Fibroblast of skin of left quadriceps (primary cell): ENCODE measurements around the gene UNC80.

Experiments
- DNase-seq, 2 experiments: peaks; one replicate each; pipeline ENCODE4 v3.0.0-alpha.2; 2013; ENCODE audit warnings: low read depth in 2 of 2

UNC80 gene

DNA sequence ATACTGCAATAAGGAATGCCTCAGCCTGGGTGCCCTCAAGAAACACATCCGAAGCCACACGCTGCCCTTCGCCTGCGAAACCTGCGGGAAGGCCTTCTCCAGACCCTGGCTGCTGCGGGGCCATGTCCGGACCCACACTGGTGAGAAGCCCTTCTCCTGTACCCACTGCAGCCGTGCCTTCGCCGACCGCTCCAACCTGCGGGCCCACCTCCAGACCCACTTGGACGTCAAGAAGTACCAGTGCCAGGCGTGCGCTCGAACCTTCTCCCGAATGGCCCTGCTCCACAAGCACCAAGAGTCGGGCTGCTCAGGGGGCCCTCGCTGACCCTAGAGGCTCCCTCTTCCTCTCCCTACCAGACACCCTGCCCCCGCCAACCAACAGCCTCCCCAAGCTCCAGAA lies 37.6 kb downstream of the UNC80 start:
- DNase-seq: no peak

DNA sequence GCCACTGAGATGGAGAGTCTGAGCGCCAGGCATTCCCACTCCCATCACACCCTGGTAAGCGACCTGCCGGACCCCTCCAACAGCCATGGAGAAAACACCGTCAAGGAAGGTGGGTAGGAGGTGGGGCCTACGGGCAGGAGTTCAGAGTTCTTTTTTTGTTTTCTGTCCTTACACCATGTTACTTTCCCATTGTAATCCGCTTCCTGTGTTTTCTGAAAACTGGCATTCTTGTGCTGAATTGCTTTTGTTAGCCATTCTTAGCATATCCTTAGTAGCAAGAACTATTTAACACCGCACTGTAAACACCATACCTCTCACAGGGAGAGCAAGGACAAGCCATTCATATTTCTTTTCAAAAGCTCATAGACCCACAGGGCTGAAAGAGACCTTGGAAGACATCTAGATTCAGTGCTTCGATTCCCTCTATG lies 46.2 kb downstream of the UNC80 start:
- DNase-seq: no peak

DNA sequence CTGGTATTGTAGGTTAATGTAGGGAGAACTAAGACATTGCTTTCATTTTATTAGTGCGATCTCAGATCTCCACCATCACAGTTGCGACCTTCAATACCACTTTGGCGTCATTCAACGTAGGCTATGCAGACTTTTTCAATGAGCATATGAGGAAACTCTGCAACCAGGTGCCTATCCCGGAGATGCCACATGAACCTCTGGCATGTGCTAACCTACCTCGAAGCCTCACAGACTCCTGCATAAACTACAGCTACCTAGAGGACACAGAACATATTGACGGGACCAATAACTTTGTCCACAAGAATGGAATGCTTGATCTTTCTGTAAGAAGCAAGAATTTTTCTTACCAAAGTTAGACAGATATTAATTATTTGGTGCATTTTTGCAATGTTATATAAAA lies 47.3 kb downstream of the UNC80 start:
- DNase-seq: no peak

DNA sequence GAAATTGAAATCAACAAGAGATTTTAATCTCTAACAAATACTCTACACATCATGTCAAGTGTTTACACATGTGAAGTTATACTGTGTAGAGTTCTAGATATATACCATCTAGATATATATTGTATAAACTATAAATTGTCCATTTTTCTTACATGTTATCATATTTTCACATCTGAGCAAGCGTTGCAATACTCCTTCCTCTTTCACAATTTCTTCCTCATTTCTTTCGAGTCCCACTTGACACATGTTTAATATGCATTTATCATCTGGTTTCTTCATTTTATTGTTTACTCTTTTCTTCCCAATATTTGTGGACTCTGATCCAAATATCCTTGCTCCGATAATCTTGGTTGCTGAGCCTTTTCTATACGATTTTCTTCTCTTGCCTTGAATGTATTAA lies 50.2 kb downstream of the UNC80 start:
- no peak for DNase-seq

DNA sequence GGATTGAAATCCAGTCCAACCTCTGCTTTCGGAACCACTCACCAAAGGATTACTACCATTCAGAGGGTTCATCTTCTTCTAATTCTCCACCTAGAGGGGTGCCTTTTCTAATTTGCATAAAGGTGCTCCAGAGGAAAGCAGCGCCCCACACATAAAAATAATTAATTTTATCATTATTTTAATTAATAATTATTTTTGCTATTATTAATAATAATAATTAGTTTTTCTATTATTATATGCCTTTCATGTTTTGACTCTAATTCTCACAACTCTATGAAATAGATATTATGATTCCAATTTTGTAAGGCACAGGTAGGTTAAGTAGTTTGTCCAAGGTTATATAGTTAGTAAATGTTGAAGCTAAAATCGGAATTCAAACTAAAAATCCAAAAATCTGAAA lies 51.9 kb downstream of the UNC80 start:
- no peak for DNase-seq

DNA sequence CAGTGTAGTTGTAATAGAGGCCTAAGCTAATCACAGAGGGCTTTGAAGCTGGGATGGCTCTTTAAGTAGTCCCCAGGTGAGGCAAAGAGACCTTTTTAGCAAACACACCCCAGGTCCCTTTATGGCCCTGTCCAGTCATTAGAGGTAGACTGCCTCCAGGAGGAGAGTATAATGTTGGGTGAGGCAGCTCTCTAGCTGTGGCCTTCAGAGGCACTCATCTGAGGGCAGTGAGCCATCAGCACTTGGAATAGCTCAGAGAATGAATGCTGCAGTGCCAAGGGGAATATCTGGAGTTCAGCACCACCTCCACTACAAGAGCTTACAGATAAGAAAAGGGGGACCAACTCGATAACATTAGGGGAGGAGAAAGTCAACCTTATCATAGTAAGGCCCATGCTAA lies 52.8 kb downstream of the UNC80 start:
- DNase-seq: no peak

DNA sequence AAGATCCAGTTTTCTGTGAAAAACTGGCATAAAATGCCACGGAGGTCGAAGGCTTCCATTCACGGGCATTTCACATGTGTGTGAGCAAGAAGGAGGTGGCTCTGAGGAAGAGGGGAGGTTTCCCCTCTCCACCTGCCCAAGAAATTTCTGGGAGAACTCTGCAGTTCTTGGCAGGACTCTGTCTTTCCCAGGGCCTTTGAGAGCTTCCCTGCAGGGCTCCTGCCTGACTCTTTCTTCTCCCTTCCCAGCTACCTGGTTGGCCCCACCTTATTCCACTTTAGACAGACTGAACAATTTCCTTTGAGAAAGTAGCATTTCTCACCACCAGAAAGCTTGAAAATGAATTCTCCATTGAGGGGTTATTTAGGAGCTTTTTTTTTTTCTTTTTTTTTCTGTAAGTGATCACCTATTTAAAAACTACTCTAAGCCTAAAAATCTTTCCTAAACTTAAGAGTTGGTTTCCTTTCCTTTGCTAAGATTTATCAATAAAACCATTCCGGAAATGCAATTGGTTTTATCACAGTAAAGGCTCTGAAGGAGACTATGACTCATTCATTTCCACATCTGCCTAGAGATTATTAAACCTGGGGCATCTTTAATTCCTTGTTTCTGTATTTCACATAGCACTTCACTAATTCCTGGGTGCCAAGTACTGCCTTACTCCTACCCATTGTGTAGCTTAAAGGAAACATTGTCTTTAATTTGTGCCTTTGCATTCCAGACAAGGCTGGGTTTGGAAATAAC lies 59.3 kb downstream of the UNC80 start:
- no peak for DNase-seq

DNA sequence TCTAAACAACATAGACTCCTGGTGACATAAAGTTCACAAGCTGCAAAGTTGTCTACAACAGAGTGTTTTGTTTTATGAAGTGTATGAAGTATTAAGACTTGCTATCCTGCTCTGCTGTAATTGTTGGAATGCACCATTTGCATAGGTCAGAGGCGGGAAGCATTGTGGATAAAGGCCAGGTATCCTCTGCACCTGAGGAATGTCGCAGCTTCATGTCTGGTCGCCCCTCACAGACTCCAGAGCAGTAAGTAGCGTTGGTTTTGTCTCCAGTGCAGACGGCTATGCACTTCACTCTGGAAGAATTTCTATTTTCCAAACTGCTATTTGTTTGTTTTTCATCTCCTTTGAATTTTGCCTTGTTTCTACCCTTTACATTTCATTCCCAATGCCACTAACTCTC lies 63.1 kb downstream of the UNC80 start:
- no peak for DNase-seq

DNA sequence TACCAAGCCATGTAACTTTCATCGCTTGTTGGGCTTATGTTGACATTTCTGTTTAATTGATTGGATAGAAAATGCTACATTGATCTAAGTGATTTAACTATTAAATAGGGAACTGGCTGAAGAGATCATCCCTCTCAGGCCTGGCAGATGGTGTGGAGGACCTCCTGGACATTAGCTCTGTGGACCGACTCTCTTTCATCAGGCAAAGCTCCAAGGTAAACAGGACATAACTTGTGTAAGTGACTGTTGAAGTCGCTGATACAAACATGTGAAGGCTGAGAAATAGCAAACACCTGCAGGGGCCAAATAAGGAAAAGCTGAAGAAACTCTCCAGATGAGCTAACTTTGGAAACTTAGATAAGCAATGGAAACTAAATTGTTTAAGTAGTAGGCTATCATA lies 68.8 kb downstream of the UNC80 start:
- DNase-seq: no peak

DNA sequence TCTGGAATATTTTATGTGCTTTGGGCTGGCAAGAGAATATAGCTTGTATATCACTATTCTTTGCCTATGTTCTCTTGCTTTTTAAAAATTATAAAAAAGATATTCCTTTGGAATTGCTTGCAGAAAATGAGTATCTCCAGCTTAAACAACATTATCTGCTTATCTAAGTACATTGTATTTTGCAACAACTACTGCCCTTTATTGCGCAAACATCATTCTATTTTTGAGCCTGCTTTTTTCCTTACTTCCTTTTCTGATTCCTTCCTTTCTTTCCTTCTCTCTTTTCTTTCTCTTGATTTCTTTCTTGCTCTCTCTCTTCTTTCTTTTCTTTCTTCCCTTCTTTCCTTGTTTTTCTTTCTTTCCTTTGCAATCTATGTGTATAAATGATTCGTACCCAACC lies 74.0 kb downstream of the UNC80 start:
- DNase-seq: no peak

DNA sequence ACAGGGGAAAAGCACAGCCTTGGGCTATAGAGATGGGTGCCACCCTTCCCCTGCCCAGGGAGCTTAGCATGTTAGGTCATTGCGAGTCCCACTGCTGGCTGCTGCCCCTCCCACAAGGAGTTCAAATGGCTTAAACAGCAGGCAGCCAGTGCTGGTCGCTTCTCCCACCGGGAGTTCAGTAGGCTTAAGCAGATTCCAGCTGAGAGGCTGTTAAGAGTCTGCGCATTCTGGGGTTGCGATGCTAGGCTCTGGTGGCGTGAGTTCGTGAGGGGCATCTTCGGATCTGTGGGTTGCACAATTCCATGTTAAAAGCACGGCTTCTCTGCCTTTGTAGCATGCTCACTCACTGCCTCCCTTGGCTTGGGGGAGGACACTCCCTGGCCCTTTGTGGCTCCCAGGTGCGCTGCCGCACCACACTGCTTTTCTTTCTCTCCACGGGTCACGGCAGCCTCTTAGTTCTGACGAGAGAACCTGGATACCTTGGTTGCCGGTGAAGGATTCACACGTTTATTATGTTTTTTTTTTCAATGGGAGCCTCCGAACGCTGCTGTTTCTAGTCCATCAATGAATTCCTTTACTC lies 93.2 kb downstream of the UNC80 start:
- DNase-seq: no peak

DNA sequence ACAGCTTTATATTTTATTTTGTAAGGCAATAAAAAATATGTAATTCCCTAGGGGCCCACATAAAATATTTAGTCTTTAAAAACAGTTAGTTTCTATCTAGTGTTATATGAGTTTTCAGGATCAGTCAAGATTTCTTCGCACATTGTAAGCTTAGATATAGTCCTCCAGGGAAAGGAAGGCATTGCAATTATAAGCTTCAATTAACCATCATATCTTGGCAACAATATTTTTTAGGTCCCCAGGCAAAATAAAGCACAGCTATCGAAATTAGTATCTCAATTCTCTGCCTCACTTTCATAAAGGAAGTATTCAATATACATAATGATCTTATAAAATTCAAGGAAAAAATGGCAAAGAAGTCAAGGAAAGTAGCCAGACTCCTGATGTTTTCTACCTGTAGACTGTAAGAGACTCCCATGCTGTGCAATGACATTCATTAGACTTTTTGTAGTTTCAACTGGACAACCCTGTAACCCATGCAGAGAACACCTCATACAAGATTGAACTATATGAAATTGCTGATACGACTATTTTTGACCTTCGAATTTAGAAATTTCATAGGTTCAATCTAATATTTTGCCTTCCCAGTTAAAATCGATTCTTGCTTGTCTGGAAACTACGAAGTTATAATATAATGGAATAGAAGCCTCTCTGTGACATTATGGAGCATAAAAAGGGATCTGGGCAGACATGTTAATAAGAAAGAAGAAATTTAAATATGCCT lies 96.8 kb downstream of the UNC80 start:
- no peak for DNase-seq

DNA sequence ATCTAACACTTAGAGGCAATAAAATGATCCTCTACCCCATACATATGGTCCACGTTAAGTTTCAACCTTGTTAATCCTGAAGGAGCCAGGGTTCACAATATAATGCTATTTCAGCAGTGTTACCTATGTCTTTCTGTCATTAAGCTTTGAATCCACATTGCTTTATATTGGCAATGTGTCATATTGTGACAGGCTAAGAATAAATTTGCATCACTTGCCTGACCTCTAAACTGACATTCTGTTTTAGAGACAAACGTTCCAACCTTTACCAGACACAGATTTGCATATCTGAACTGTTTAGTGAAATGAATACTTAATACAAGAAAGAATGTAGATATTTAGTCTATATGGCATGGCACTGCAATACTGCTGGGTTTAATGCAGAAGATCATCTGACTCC lies 98.4 kb downstream of the UNC80 start:
- DNase-seq: no peak

DNA sequence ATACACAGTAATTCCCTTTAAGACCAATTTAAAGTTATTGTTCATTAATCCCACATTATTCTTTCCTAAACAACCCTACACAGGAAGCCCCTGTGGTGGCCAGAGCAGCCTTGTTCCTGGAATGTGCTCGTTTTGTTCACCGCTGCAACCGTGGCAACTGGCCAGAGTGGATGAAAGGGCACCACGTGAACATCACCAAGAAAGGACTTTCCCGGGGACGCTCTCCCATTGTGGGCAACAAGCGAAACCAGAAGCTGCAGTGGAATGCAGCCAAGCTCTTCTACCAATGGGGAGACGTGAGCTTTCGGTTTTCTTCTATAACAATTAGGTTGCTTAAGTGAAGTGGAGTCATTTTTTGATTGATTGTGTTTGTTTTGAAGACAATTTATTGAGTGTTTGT lies 101.0 kb downstream of the UNC80 start:
- DNase-seq: no peak

DNA sequence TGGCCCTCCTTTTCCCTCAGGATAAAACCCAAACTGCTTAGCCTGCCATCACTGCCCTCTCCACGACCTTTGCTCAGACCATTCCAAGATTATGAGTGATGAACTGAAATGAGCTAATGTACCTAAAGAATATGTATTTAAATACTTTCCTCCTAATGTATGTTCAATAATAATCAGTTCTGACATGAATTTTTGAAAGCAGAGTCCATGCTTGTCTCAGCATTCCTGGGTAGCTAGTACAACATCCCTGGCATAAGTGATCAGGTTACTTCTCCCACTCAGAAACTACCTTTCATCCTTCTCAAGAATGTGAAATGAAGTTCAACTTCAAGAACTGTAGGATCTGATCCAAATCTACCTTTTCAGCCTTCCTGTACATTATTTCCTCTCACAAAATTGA lies 103.6 kb downstream of the UNC80 start:
- no peak for DNase-seq

DNA sequence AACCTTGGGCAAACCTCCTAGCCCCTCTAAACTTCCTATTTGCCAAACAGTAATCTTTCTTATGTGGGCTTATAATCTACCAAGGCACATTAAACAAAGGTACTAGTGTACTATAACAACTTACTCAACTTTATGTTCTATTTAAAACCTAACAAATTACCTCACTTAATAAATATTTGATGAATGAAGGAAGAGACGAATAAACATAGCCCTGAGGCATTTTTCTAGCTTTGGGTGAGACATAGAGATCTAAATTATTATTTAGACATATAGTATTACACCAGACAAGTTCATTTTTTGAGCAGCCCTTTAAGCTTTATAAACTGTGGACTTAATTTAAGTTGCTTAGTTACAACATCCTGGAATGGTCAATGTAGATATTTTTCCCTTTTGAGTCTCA lies 104.6 kb downstream of the UNC80 start:
- DNase-seq: no peak

DNA sequence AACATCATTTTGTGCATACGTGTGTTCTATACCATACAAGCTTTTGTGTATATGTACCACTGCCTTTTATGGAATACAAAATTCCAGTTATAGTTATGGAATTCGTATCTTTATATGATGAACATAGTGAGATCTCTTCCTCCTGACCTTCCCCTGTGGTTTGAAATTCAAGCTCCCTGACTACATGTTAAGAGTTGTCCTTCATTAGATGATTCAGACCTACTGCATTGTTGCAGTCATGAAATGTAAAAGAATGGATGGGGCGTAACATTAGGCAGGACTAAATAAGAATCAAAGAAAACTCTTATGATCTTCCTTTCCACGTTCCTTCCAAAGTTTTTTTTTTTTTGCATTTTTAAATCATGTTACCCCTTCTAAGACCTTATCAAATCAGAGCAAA lies 107.1 kb downstream of the UNC80 start:
- DNase-seq: no peak

DNA sequence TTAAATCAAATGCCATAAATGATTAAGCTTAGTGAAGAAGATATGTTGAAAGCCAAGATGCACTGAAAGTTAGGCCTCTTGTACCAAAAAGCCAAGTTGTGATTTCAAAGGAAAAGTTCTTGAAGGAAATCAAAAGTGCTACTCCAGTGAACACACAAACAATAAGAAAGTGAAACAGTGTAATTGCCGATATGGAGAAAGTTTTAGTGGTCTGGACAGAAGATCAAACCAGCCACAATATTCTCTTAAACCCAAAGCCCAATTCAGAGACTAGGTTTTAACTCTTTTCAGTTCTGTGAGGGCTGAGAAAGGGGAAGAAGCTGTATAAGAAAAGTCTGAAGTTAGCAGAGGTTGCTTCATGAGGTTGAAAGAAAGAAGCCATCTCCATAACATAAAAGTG lies 129.0 kb downstream of the UNC80 start:
- DNase-seq: no peak

DNA sequence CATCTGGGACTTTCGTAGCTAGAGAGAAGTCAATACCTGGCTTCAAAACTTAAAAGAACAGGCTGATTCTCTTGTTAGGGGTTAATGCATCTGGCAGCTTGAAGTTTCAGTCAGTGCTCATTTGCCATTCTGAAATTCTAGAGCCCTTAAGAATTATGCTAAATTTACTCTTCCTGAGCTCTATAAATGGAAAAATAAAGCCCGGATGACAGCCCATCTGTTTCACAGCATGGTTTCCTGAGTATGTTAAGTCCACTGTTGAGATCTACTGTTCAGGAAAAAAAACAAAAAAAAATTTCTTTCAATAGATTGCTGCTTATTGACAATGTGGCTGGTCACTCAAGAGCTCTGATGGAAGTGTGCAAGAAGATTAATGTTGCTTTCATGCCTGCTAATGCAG lies 129.5 kb downstream of the UNC80 start:
- DNase-seq: no peak

DNA sequence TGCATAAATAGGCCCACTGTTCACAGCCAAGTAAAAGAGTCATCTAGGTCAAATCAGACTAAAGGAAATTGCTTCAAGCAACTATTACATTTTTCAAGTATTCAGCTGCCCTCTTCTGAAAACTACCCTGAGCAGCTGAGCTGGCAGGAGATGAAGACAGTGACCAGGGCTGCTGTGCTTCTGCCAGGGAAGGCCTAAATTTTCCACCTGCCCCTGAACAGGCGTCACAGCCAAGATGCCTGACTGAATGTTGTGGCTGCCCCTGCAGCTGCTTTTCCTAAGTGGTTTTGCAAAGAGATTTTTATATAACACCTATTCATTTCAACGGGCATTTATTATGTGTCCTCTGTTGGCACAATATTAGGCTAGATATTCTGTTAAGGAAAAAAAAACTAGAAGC lies 134.1 kb downstream of the UNC80 start:
- DNase-seq: no peak

DNA sequence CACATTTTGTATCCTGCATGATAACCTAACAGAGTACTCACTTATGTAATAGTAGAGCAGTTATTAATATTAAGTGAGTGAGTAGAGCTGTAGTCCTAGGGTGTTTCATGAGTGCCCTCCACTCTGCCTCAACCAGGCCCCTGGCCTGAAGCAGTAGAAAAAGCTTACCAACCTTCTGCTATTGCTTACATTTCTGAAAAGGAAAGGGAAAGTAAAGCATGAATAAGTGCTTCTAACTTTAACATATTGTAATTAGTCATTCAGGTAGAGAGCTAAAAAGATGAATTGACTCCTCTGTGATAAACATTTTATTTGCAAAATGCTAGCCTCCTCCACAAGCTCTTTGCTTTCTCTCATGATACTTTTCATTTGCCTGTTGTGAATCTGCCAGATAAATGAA lies 136.1 kb downstream of the UNC80 start:
- no peak for DNase-seq

DNA sequence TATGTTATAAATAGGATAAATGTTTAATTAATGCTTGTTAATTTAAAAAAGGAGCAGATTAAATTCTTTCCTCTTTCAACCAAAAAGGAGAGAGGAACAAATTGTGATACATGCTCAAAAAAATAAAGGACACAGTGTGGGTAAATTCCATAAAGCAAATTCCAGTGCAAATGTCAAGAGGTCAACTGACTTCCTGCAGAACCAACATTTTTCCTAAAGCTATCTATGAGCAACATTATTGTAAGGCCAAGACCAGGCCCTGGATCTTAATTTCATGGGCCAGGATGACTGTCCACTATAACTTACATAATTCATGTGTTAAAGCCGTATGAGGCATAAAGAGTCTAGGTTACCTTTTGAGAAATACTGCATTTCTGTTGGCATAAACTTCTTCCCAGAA lies 136.9 kb downstream of the UNC80 start:
- DNase-seq: no peak

DNA sequence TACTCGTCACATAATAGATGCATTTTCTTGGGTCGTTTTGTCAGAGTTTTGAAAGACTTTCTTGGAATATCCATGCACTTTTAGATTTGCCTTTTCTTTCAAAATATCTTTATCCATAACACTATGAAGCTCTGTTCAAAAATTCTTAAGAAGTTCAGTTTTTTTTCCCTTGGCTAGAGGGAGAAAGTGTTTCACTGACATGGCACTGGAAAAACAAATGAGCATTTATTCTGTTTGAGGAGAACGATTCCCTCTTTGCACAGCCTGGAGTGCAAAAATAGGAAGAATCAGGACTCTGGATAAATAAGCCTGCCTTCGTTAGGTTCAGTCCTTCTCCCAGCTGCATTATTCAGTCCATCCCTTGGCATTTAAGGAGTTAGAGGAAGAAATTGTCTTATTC lies 139.9 kb downstream of the UNC80 start:
- no peak for DNase-seq
